MM.1S (cell line): ENCODE data around the gene SCYGR2.
"Not testable (repeated sequence)": the region's sequence is repeated elsewhere in the genome, so short reads cannot be mapped to it uniquely, and the experiment has no call there.

Experiments
- DNase-seq: peaks from one replicate; pipeline ENCODE4 v3.0.0-alpha.2; 2015
- H2AFZ ChIP-seq: fragments of 300-600 bp; sonication (generic); 2 replicates; pipeline ENCODE4 v1.6.0; 2016; ENCODE audit warnings: antibody characterized with exemption, low read length
- H3F3A ChIP-seq: fragments of 300-600 bp; sonication (generic); 2 replicates; pipeline ENCODE4 v1.6.1; 2016; ENCODE audit warnings: mild to moderate bottlenecking, antibody characterized with exemption, low read length, moderate library complexity, mixed read lengths; ENCODE audit not compliant: insufficient read depth
- H3K27ac ChIP-seq: fragments of 300-600 bp; sonication (generic); 2 replicates; pipeline ENCODE4 v1.5.1; 2016; ENCODE audit warnings: mild to moderate bottlenecking, low read length
- H3K27me3 ChIP-seq: fragments of 300-600 bp; sonication (generic); replicated peaks from 2 replicates; pipeline ENCODE4 v1.6.0; 2016; ENCODE audit warnings: low read length; ENCODE audit not compliant: insufficient read depth
- H3K36me3 ChIP-seq: fragments of 300-600 bp; sonication (generic); replicated peaks from 2 replicates; pipeline ENCODE4 v1.6.1; 2016; ENCODE audit warnings: mild to moderate bottlenecking, low read length, mixed read lengths; ENCODE audit not compliant: insufficient read depth
- H3K4me1 ChIP-seq: fragments of 300-600 bp; sonication (generic); 2 replicates; pipeline ENCODE4 v1.6.1; 2016; ENCODE audit warnings: low read length, mixed read lengths
- H3K4me2 ChIP-seq: fragments of 300-600 bp; sonication (generic); 2 replicates; pipeline ENCODE4 v1.6.0; 2016; ENCODE audit warnings: low read depth, low read length
- H3K4me3 ChIP-seq: fragments of 300-600 bp; sonication (generic); 2 replicates; pipeline ENCODE4 v1.5.1; 2016; ENCODE audit warnings: low read length, mixed read lengths
- H3K79me2 ChIP-seq: fragments of 300-600 bp; sonication (generic); 2 replicates; pipeline ENCODE4 v1.6.1; 2016; ENCODE audit warnings: mixed run types, low read length, mixed read lengths
- H3K9ac ChIP-seq: fragments of 300-600 bp; sonication (generic); 2 replicates; pipeline ENCODE4 v1.6.1; 2016; ENCODE audit warnings: low read length, mixed read lengths
- H3K9me2 ChIP-seq: fragments of 300-600 bp; sonication (generic); replicated peaks from 2 replicates; pipeline ENCODE4 v1.6.1; 2016; ENCODE audit warnings: mild to moderate bottlenecking, low read length, mixed read lengths; ENCODE audit not compliant: insufficient read depth
- H3K9me3 ChIP-seq: fragments of 300-600 bp; sonication (generic); replicated peaks from 2 replicates; pipeline ENCODE4 v1.6.1; 2016; ENCODE audit warnings: mild to moderate bottlenecking, low read length, mixed read lengths; ENCODE audit not compliant: insufficient read depth
- H4K20me1 ChIP-seq: fragments of 300-600 bp; sonication (generic); 2 replicates; pipeline ENCODE4 v1.6.1; 2016; ENCODE audit warnings: mild to moderate bottlenecking, low read length, moderate library complexity, mixed read lengths; ENCODE audit not compliant: insufficient read depth
- CTCF ChIP-seq: fragments of 300-600 bp; sonication (generic); IDR thresholded peaks from 2 replicates; pipeline ENCODE4 v1.5.1; 2016; ENCODE audit warnings: antibody characterized with exemption, low read length, mixed read lengths
- EZH2 ChIP-seq: fragments of 300-600 bp; sonication (generic); optimal IDR thresholded peaks from 2 replicates; pipeline ENCODE3; 2017; ENCODE audit warnings: low read depth, mild to moderate bottlenecking, antibody characterized with exemption, low read length, mixed read lengths
- EZH2phosphoT487 ChIP-seq: fragments of 300-600 bp; sonication (generic); IDR thresholded peaks from 2 replicates; pipeline ENCODE4 v1.6.1; 2018; ENCODE audit warnings: antibody characterized with exemption, low read length

The SCYGR2 gene

GRCh38 chr2:227598835-227599503 lies at the start of gene SCYGR2:
Gene SCYGR2 (plus strand): TSS chr2:227598893. CDS start chr2:227598893, 0 bp downstream.
- H3K4me2 ChIP-seq, H3K27me3 ChIP-seq, H3K9me2 ChIP-seq, H2AFZ ChIP-seq, H4K20me1 ChIP-seq, H3K9ac ChIP-seq, H3K27ac ChIP-seq, H3K9me3 ChIP-seq, DNase-seq, H3K36me3 ChIP-seq, H3F3A ChIP-seq, H3K4me1 ChIP-seq, H3K79me2 ChIP-seq, H3K4me3 ChIP-seq: not testable (repeated sequence)

- Histone ChIP-seq H3K9me2 (no peaks in the 10 kb centered on the region), H3K9me3 (no peaks in the 10 kb centered on the region), H3K4me1 (no peaks in the 10 kb centered on the region), H3K4me2 (no peak overlapping the region), H3K9ac (no peak overlapping the region), H3K27me3 (no peaks in the 10 kb centered on the region), H3K4me3 (no peak overlapping the region), H3F3A (no peaks in the 10 kb centered on the region), H3K36me3 (peaks cover 6% of the 10 kb centered on the region; the same call in 1 of the 2 replicates), H3K79me2 (no peaks in the 10 kb centered on the region), H3K27ac (no peak overlapping the region), H2AFZ (no peak overlapping the region), H4K20me1 (no peaks in the 10 kb centered on the region)
- no peak for DNase-seq
- TF ChIP-seq EZH2phosphoT487 (no peak), CTCF (no peak)
Observed at GRCh38 chr2:227551836-227552235, 46.9 kb upstream of the SCYGR2 start.

GRCh38 chr2:227562581-227562980 lies 36.1 kb upstream of the SCYGR2 start:
- Histone ChIP-seq H3K4me1 (no peaks in the 10 kb centered on the region), H3K4me3 (no peak overlapping the region), H3K9me3 (no peaks in the 10 kb centered on the region), H3K27me3 (no peaks in the 10 kb centered on the region), H3K9ac (no peak overlapping the region), H2AFZ (no peak overlapping the region), H4K20me1 (no peaks in the 10 kb centered on the region), H3K4me2 (no peak overlapping the region), H3K79me2 (no peaks in the 10 kb centered on the region), H3K36me3 (0 out of 2 replicates have a peak, but pooled peaks cover 2% of the 10 kb centered on the region), H3K9me2 (no peaks in the 10 kb centered on the region), H3F3A (no peaks in the 10 kb centered on the region), H3K27ac (no peak overlapping the region)
- TF ChIP-seq CTCF (no peak), EZH2phosphoT487 (no peak), EZH2 (no peak)
- DNase-seq, result no peak

- Histone ChIP-seq H4K20me1 (no peaks in the 10 kb centered on the region), H3K9ac (no peak overlapping the region), H3K4me3 (no peak overlapping the region), H3K27me3 (no peaks in the 10 kb centered on the region), H3K9me3 (no peaks in the 10 kb centered on the region), H3K9me2 (no peaks in the 10 kb centered on the region), H3K4me1 (no peaks in the 10 kb centered on the region), H3K4me2 (no peak overlapping the region), H3K27ac (no peak overlapping the region), H3K36me3 (0 out of 2 replicates have a peak, but pooled peaks cover 2% of the 10 kb centered on the region), H3K79me2 (no peaks in the 10 kb centered on the region), H2AFZ (no peak overlapping the region), H3F3A (no peaks in the 10 kb centered on the region)
- TF ChIP-seq CTCF, result no peak
- TF ChIP-seq EZH2phosphoT487, result no peak
- TF ChIP-seq EZH2, result no peak
- no peak for DNase-seq
Observed at GRCh38 chr2:227565080-227565479, 33.6 kb upstream of the SCYGR2 start.
